Kidney epithelial cell (primary cell): Measurements from ENCODE around the gene CNOT2. TPM values are rescaled to one million over a fixed set of nuclear protein-coding genes. Genes with fewer than 3 reads are reported as not detected.

Experiments used
- DNase-seq: peaks from one replicate; pipeline ENCODE4 v3.0.0-alpha.2; 2010; ENCODE audit warnings: low read depth
- H3K27me3 ChIP-seq: 2 replicates; pipeline ENCODE4 v1.6.0; 2011; ENCODE audit warnings: low read length; ENCODE audit not compliant: control insufficient read depth, insufficient read depth
- H3K36me3 ChIP-seq: 2 replicates; pipeline ENCODE4 v1.5.1; 2011; ENCODE audit warnings: low read length; ENCODE audit not compliant: control insufficient read depth, insufficient read depth
- H3K4me3 ChIP-seq: 2 replicates; pipeline ENCODE4 v1.5.1; 2011; ENCODE audit warnings: low read depth, mild to moderate bottlenecking, control low read depth, low read length
- CTCF ChIP-seq: IDR thresholded peaks from 2 replicates; pipeline ENCODE4 v1.5.1; 2011; ENCODE audit warnings: mild to moderate bottlenecking, moderate library complexity, low read length, control low read depth, inconsistent platforms; ENCODE audit not compliant: insufficient read depth, poor library complexity, severe bottlenecking
- total RNA-seq: library from RNA; depleted of rRNA; stranded (reverse); fragments of >200 nt; gene quantifications from 2 replicates; pipeline ENCODE4 v1.2.3, GENCODE V29; 2015

The CNOT2 gene
- total RNA-seq, 1 donor from 2014 or later, result 96.8 TPM

- H3K36me3 ChIP-seq, result no peaks in the 10 kb centered on the region
- no peak for TF ChIP-seq CTCF
- no peaks in the 10 kb centered on the region for H3K27me3 ChIP-seq
- DNase-seq, result no peak
- H3K4me3 ChIP-seq, result no peak overlapping the region
Measured at GRCh38 chr12:70309348-70309747, 66.1 kb downstream of the CNOT2 start.

- Histone ChIP-seq H3K4me3 (no peak overlapping the region), H3K36me3 (no peaks in the 10 kb centered on the region), H3K27me3 (no peaks in the 10 kb centered on the region)
- no peak for TF ChIP-seq CTCF
- DNase-seq, result no peak
Measured at GRCh38 chr12:70314145-70314544, 70.9 kb downstream of the CNOT2 start.

GRCh38 chr12:70317781-70318180 is 74.5 kb downstream of the CNOT2 start:
- no peaks in the 10 kb centered on the region for H3K27me3 ChIP-seq
- H3K4me3 ChIP-seq, result no peak overlapping the region
- H3K36me3 ChIP-seq, result no peaks in the 10 kb centered on the region
- DNase-seq, result no peak
- TF ChIP-seq CTCF, result no peak

GRCh38 chr12:70319605-70320004 is 76.4 kb downstream of the CNOT2 start:
- TF ChIP-seq CTCF, result no peak
- Histone ChIP-seq H3K4me3 (no peak overlapping the region), H3K27me3 (no peaks in the 10 kb centered on the region), H3K36me3 (no peaks in the 10 kb centered on the region)
- DNase-seq, result no peak

- no peaks in the 10 kb centered on the region for H3K36me3 ChIP-seq
- no peaks in the 10 kb centered on the region for H3K27me3 ChIP-seq
- H3K4me3 ChIP-seq, result no peak overlapping the region
- TF ChIP-seq CTCF, result no peak
- DNase-seq, result no peak
Measured at GRCh38 chr12:70321191-70321590, 78.0 kb downstream of the CNOT2 start.

- no peak for DNase-seq
- Histone ChIP-seq H3K36me3 (no peaks in the 10 kb centered on the region), H3K27me3 (no peaks in the 10 kb centered on the region), H3K4me3 (no peak overlapping the region)
- TF ChIP-seq CTCF, result no peak
Measured at GRCh38 chr12:70327541-70327940, 84.3 kb downstream of the CNOT2 start.
